Fibroblast of skin of left quadriceps (primary cell): ENCODE results near the gene ESYT2.
"Not testable (repeated sequence)": the region's sequence is repeated elsewhere in the genome, so short reads cannot be mapped to it uniquely, and the experiment has no call there.

ENCODE experiments used
- DNase-seq, 2 experiments: peaks; one replicate each; pipeline ENCODE4 v3.0.0-alpha.2; 2013; ENCODE audit warnings: low read depth in 2 of 2

Gene ESYT2

GRCh38 chr7:158698657-158699195, 130.6 kb downstream of the ESYT2 start:
- DNase-seq: no peak

GRCh38 chr7:158697597-158697996, 131.7 kb downstream of the ESYT2 start:
- DNase-seq: not testable (repeated sequence)

GRCh38 chr7:158695726-158696452, 133.4 kb downstream of the ESYT2 start:
- peak; percentile 56 to 63 for DNase-seq

- no peak for DNase-seq
Observed at GRCh38 chr7:158695056-158695455, 134.3 kb downstream of the ESYT2 start.

- no peak for DNase-seq
Observed at GRCh38 chr7:158694650-158695049, 134.7 kb downstream of the ESYT2 start.

GRCh38 chr7:158689488-158689887, 139.8 kb downstream of the ESYT2 start:
- DNase-seq: no peak

GRCh38 chr7:158687406-158687805, 141.9 kb downstream of the ESYT2 start:
- no peak for DNase-seq

- DNase-seq: peak in 1 of 2 experiments; percentile 22
Observed at GRCh38 chr7:158685693-158686092, 143.6 kb downstream of the ESYT2 start.

- peak; percentile 35 to 39 for DNase-seq
Observed at GRCh38 chr7:158684329-158684728, 145.0 kb downstream of the ESYT2 start.

- DNase-seq: no peak
Observed at GRCh38 chr7:158683541-158683940, 145.8 kb downstream of the ESYT2 start.

GRCh38 chr7:158682456-158682855, 146.9 kb downstream of the ESYT2 start:
- DNase-seq: no peak
